Esophagus muscularis mucosa (tissue), 4 donors: ENCODE results near the gene CDC37L1. TPM values are rescaled to one million over a fixed set of nuclear protein-coding genes. Genes with fewer than 3 reads are reported as not detected.
A peak's percentile ranks its signal among the peaks of the same experiment; 100 is the strongest.

ENCODE experiments used
- DNase-seq: peaks from one replicate; pipeline ENCODE4 v3.0.0-alpha.2; 2017; ENCODE audit errors: extremely low spot score
- H3K27ac ChIP-seq, 4 donors: fragments of 200-600 bp; sonication (generic); replicated peaks in 1 of 4; 1 replicate in 3 of 4; 2 replicates in 1 of 4; pipeline ENCODE4 v1.5.1; 2016 to 2019; ENCODE audit warnings: mild to moderate bottlenecking in 1 of 4
- H3K27me3 ChIP-seq, 4 donors: fragments of 200-600 bp; sonication (generic); one replicate each; pipeline versions ENCODE4 v1.5.1 to v1.6.0; 2016 to 2019
- H3K36me3 ChIP-seq, 4 donors: fragments of 200-600 bp; sonication (generic); one replicate each; pipeline ENCODE4 v1.5.1; 2016 to 2019
- H3K4me1 ChIP-seq, 4 donors: fragments of 200-600 bp; sonication (generic); one replicate each; pipeline ENCODE4 v1.5.1; 2016 to 2019
- H3K4me3 ChIP-seq, 4 donors: fragments of 200-600 bp; sonication (generic); 1 replicate in 2 of 4; 2 replicates in 2 of 4; pipeline ENCODE4 v1.5.1; 2016 to 2019; ENCODE audit warnings: mild to moderate bottlenecking in 4 of 4, moderate library complexity in 1 of 4
- H3K9me3 ChIP-seq, 4 donors: fragments of 200-600 bp; sonication (generic); 1 replicate in 3 of 4; 2 replicates in 1 of 4; pipeline ENCODE4 v1.5.1; 2016 to 2019
- CTCF ChIP-seq, 3 experiments: fragments of 200-600 bp in 2 of 3; fragments of 450-650 bp in 1 of 3; sonication (generic) in 2 of 3; IDR thresholded peaks; one replicate each; pipeline ENCODE4 v1.5.1; 2017 to 2019; ENCODE audit warnings: antibody characterized with exemption in 3 of 3, mild to moderate bottlenecking in 2 of 3, moderate library complexity in 1 of 3
- EP300 ChIP-seq: sonication (generic); formaldehyde crosslinking; IDR thresholded peaks from one replicate; pipeline ENCODE4 v1.6.1; 2017; ENCODE audit warnings: antibody characterized with exemption
- POLR2A ChIP-seq: fragments of 450-650 bp; IDR thresholded peaks from one replicate; pipeline ENCODE4 v1.6.1; 2017; ENCODE audit warnings: antibody characterized with exemption, moderate library complexity, mild to moderate bottlenecking, low read depth
- POLR2AphosphoS5 ChIP-seq, 2 donors: sonication (generic); formaldehyde crosslinking; IDR thresholded peaks; one replicate each; pipeline ENCODE4 v1.6.1; 2017; ENCODE audit warnings: antibody characterized with exemption in 2 of 2
- WGBS: methylation state at CpG from one replicate; pipeline ENCODE4 v1.1.5; 2018; 5-methylcytosine and 5-hydroxymethylcytosine counted together
- intact Hi-C: fragments of 100-400 bp; cut with DNase I; formaldehyde crosslinking; loops from one replicate; pipeline ENCODE4 v1.15.1; 2023
- total RNA-seq, 4 donors: library from RNA; depleted of rRNA; stranded (reverse); fragments of >200 nt; gene quantifications; one replicate each; pipeline versions ENCODE4 v1.1.0 to v1.2.1, GENCODE V29; 2016

The CDC37L1 gene
- total RNA-seq, 4 donors from 2014 or later = 78.3 to 115 (median 86.4) TPM

- H3K4me3 ChIP-seq = no peak overlapping the region
- intact Hi-C loops = no loop called here
- 97% methylated on average over 2 of the region's 2 CpGs for WGBS
- DNase-seq = no peak
- H3K4me1 ChIP-seq = peaks cover 11 to 42% (median 26%) of the 10 kb centered on the region in 4 donors
- no peak overlapping the region for H3K27ac ChIP-seq
- no peaks in the 10 kb centered on the region for H3K27me3 ChIP-seq
- H3K9me3 ChIP-seq = no peaks in the 10 kb centered on the region
- no peaks in the 10 kb centered on the region for H3K36me3 ChIP-seq
- no peak for TF ChIP-seq CTCF (IDR thresholded peaks at IDR 0.05)
- TF ChIP-seq POLR2A = no peak
- TF ChIP-seq POLR2AphosphoS5 (IDR thresholded peaks at IDR 0.05) = no peak
- TF ChIP-seq EP300 = no peak
Measured at GRCh38 chr9:4734150-4734549, 54.8 kb downstream of the CDC37L1 start.

- Histone ChIP-seq H3K27me3 (no peaks in the 10 kb centered on the region), H3K4me3 (peak overlapping the region; percentile 85 to 97 (median 90)), H3K4me1 (peaks cover 11 to 51% (median 38%) of the 10 kb centered on the region in 4 donors), H3K27ac (peak overlapping the region; percentile 83 to 97 (median 93)), H3K9me3 (no peaks in the 10 kb centered on the region), H3K36me3 (no peaks in the 10 kb centered on the region)
- 90% methylated on average over 19 of the region's 19 CpGs for WGBS
- DNase-seq = no peak
- intact Hi-C loops = no loop called here
- TF ChIP-seq EP300 = no peak
- TF ChIP-seq POLR2AphosphoS5 (IDR thresholded peaks at IDR 0.05) = no peak
- TF ChIP-seq POLR2A = no peak
- no peak for TF ChIP-seq CTCF (IDR thresholded peaks at IDR 0.05)
Measured at GRCh38 chr9:4738866-4739586, 59.7 kb downstream of the CDC37L1 start.

- H3K27ac ChIP-seq = peak overlapping the region; percentile 83 to 97 (median 93)
- no peaks in the 10 kb centered on the region for H3K27me3 ChIP-seq
- TF ChIP-seq POLR2AphosphoS5 (IDR thresholded peaks at IDR 0.05) (no peak), CTCF (IDR thresholded peaks at IDR 0.05) (no peak), POLR2A (no peak), EP300 (no peak)
- H3K9me3 ChIP-seq = no peaks in the 10 kb centered on the region
- intact Hi-C loops = loop anchor here (2.0 to 5.0 kb wide), 3 partner anchors 53 to 77 kb away; partner anchors contain the start of genes PLPP6 and RCL1
- 40% methylated on average over 26 of the region's 26 CpGs for WGBS
- peaks cover 11 to 44% (median 38%) of the 10 kb centered on the region in 4 donors for H3K4me1 ChIP-seq
- H3K36me3 ChIP-seq = no peaks in the 10 kb centered on the region
- peak overlapping the region; percentile 85 to 97 (median 90) for H3K4me3 ChIP-seq
- DNase-seq = no peak
Measured at GRCh38 chr9:4739587-4740387, 60.4 kb downstream of the CDC37L1 start.

- Histone ChIP-seq H3K27me3 (no peaks in the 10 kb centered on the region), H3K36me3 (no peaks in the 10 kb centered on the region), H3K9me3 (no peaks in the 10 kb centered on the region), H3K27ac (peak overlapping the region; percentile 83 to 97 (median 93)), H3K4me1 (peaks cover 11 to 43% (median 38%) of the 10 kb centered on the region in 4 donors), H3K4me3 (peak overlapping the region; percentile 85 to 97 (median 90))
- intact Hi-C loops = loop anchor here (2.0 to 5.0 kb wide), 3 partner anchors 52 to 78 kb away; partner anchors contain the start of genes PLPP6 and RCL1
- WGBS = 0% methylated on average over 4 of the region's 4 CpGs
- no peak for DNase-seq
- TF ChIP-seq EP300 = no peak
- TF ChIP-seq CTCF (IDR thresholded peaks at IDR 0.05) = no peak
- no peak for TF ChIP-seq POLR2AphosphoS5 (IDR thresholded peaks at IDR 0.05)
- no peak for TF ChIP-seq POLR2A
Measured at GRCh38 chr9:4740388-4740637, 60.9 kb downstream of the CDC37L1 start.
